Osteocyte (in vitro differentiated cells): Measurements from ENCODE around the gene GABRD. TPM values are rescaled to one million over a fixed set of nuclear protein-coding genes. Genes with fewer than 3 reads are reported as not detected.

Source experiments
- total RNA-seq: library from RNA; stranded (reverse); gene quantifications from 2 replicates; pipeline ENCODE4 v1.2.1, GENCODE V29; 2021

The GABRD gene
- total RNA-seq, 1 donor from 2014 or later, result not detected

Other genes with a start within 250 kb of the GABRD start
- gene NADK, start 240.9 kb upstream of the GABRD start, total RNA-seq, result 75.2 and 84.3 TPM in 2 replicates
- 394 and 407 TPM in 2 replicates for gene GNB1, start 128.3 kb upstream of the GABRD start, total RNA-seq
- gene CALML6, start 104.1 kb upstream of the GABRD start, total RNA-seq, result 2.5 and 2.7 TPM in 2 replicates
- gene TMEM52, start 100.1 kb upstream of the GABRD start, total RNA-seq, result 1.5 TPM in 1 of 2 replicates, not detected in the other
- gene CFAP74, start 15.6 kb upstream of the GABRD start, total RNA-seq, result not detected in 2 replicates
- gene PRKCZ, start 31.1 kb downstream of the GABRD start, total RNA-seq, result 2.3 and 3.1 TPM in 2 replicates
- gene FAAP20, start 175.4 kb downstream of the GABRD start, total RNA-seq, result 85.1 and 90.4 TPM in 2 replicates
- 131 and 132 TPM in 2 replicates for gene SKI, start 209.0 kb downstream of the GABRD start, total RNA-seq